GM12878 (cell line): Measurements from ENCODE around the gene SLC9A7. TPM values are rescaled to one million over a fixed set of nuclear protein-coding genes. Genes with fewer than 3 reads are reported as not detected.

Experiments
- ATAC-seq: fragments of 200-7000 bp; cut with Tn5 transposase; 3 replicates; pipeline ENCODE4 v1.9.1; 2020; ENCODE audit warnings: mild to moderate bottlenecking, moderate library complexity
- BruUV-seq: library from RNA; stranded (reverse); fragments of 400-500 nt; replicated peaks from 2 replicates; lab custom pipeline; 2021; lab: Mats Ljungman, UMichigan
- CTCF ChIA-PET: fragments of 300-600 bp; sonication (Branson Sonifier 250); formaldehyde crosslinking; extraction: SDS; loops from one replicate; lab custom pipeline; 2021; ENCODE audit warnings: inconsistent platforms; lab: Yijun Ruan, JAX
- POLR2A ChIA-PET: fragments of 350-600 bp; formaldehyde crosslinking; extraction: SDS; loops from one replicate; lab custom pipeline; 2021; ENCODE audit warnings: inconsistent platforms; lab: Charles Lee
- RAD21 ChIA-PET: fragments of 300-600 bp; sonication (Branson Sonifier 250); formaldehyde crosslinking; loops from one replicate; lab custom pipeline; 2023; ENCODE audit warnings: antibody characterized with exemption; ENCODE audit not compliant: unreplicated experiment; lab: Charles Lee
- SMC1A ChIA-PET: fragments of 300-600 bp; sonication (Branson Sonifier 250); formaldehyde crosslinking; loops from one replicate; lab custom pipeline; 2023; ENCODE audit not compliant: unreplicated experiment, uncharacterized antibody; lab: Charles Lee
- DNase-seq: peaks from one replicate; pipeline ENCODE4 v3.0.0-alpha.2; 2011; ENCODE audit warnings: low read depth, low spot score
- FAIRE-seq: peaks from 3 replicates; lab custom pipeline; 2011; peaks lifted over from hg19 to GRCh38; lab: Jason Lieb, UNC
- H2AFZ ChIP-seq: 2 replicates; pipeline ENCODE4 v1.6.0; 2011; ENCODE audit warnings: low read depth, low read length, control low read depth; ENCODE audit not compliant: control insufficient read depth
- H3K27ac ChIP-seq: 2 replicates; pipeline ENCODE4 v1.5.1; 2011; ENCODE audit warnings: control low read depth; ENCODE audit not compliant: control insufficient read depth, insufficient read depth
- H3K27me3 ChIP-seq, 2 experiments: replicated peaks in 1 of 2; 2 replicates each; pipeline versions ENCODE4 v1.6.0 to v1.6.1; 2011; ENCODE audit warnings: low read length in 1 of 2; ENCODE audit not compliant: control insufficient read depth in 2 of 2, insufficient read depth in 2 of 2
- H3K36me3 ChIP-seq, 2 experiments: 2 replicates each; pipeline ENCODE4 v1.5.1; 2011; ENCODE audit warnings: low read length in 1 of 2; ENCODE audit not compliant: control insufficient read depth in 2 of 2, insufficient read depth in 2 of 2
- H3K4me1 ChIP-seq: 2 replicates; pipeline ENCODE4 v1.6.1; 2011; ENCODE audit warnings: mild to moderate bottlenecking, low read length, moderate library complexity, mixed read lengths; ENCODE audit not compliant: control insufficient read depth, insufficient read depth
- H3K4me2 ChIP-seq: 2 replicates; pipeline ENCODE4 v1.6.0; 2011; ENCODE audit warnings: control low read depth; ENCODE audit not compliant: control insufficient read depth, insufficient read depth
- H3K4me3 ChIP-seq: fragments of 200-600 bp; sonication (generic); 2 replicates; pipeline ENCODE4 v1.5.1; 2016
- H3K79me2 ChIP-seq: 2 replicates; pipeline ENCODE4 v1.6.0; 2011; ENCODE audit warnings: low read length; ENCODE audit not compliant: control insufficient read depth, insufficient read depth
- H3K9ac ChIP-seq: 2 replicates; pipeline ENCODE4 v1.8.0; 2011; ENCODE audit warnings: low read length, control low read depth, mixed read lengths; ENCODE audit not compliant: control insufficient read depth, insufficient read depth
- H3K9me3 ChIP-seq: replicated peaks from 3 replicates; pipeline ENCODE4 v1.5.1; 2011; ENCODE audit warnings: mild to moderate bottlenecking, low read length; ENCODE audit not compliant: control insufficient read depth, insufficient read depth
- H4K20me1 ChIP-seq: 2 replicates; pipeline ENCODE4 v1.6.0; 2011; ENCODE audit not compliant: control insufficient read depth, insufficient read depth
- BHLHE40 ChIP-seq, 2 experiments: fragments of 450-650 bp in 1 of 2; IDR thresholded peaks; 2 replicates each; pipeline ENCODE4 v1.6.1; 2011 to 2017; ENCODE audit warnings: low read depth in 2 of 2, borderline replicate concordance in 1 of 2, improper control_type of control experiment in 1 of 2, low read length in 1 of 2, mild to moderate bottlenecking in 1 of 2
- CREM ChIP-seq: IDR thresholded peaks from 2 replicates; pipeline ENCODE4 v1.6.1; 2014; ENCODE audit warnings: antibody characterized with exemption, low read depth
- ELK1 ChIP-seq: IDR thresholded peaks from 2 replicates; pipeline ENCODE4 v1.6.1; 2012; ENCODE audit warnings: low read depth, low read length, improper control_type of control experiment
- MEF2A ChIP-seq: IDR thresholded peaks from 2 replicates; pipeline ENCODE4 v1.6.1; 2011; ENCODE audit warnings: low read depth, mild to moderate bottlenecking, low read length, moderate library complexity; ENCODE audit not compliant: insufficient read depth
- POLR2AphosphoS5 ChIP-seq: IDR thresholded peaks from 2 replicates; pipeline ENCODE4 v1.6.1; 2011; ENCODE audit warnings: mild to moderate bottlenecking, low read length, inconsistent platforms
- RAD51 ChIP-seq: fragments of 450-650 bp; IDR thresholded peaks from 2 replicates; pipeline ENCODE4 v1.6.1; 2016; ENCODE audit warnings: moderate library complexity, mild to moderate bottlenecking, inconsistent platforms
- RB1 ChIP-seq: fragments of 450-650 bp; formaldehyde crosslinking; IDR thresholded peaks from 2 replicates; pipeline ENCODE4 v1.6.1; 2017; ENCODE audit warnings: mild to moderate bottlenecking, borderline replicate concordance
- STAT1 ChIP-seq: fragments of 450-650 bp; conservative IDR thresholded peaks from 2 replicates; pipeline ENCODE4 v1.6.1; 2014; ENCODE audit warnings: antibody characterized with exemption, mild to moderate bottlenecking
- TARDBP ChIP-seq: IDR thresholded peaks from 2 replicates; pipeline ENCODE4 v1.6.1; 2016; ENCODE audit warnings: borderline replicate concordance
- TCF3 ChIP-seq: IDR thresholded peaks from 2 replicates; pipeline ENCODE4 v1.6.1; 2012; ENCODE audit warnings: low read depth, mild to moderate bottlenecking, low read length, borderline replicate concordance; ENCODE audit not compliant: insufficient read depth
- ZNF274 ChIP-seq: IDR thresholded peaks from one replicate; pipeline ENCODE4 v1.8.0; 2011; ENCODE audit not compliant: insufficient read length, insufficient read depth
- ZNF687 ChIP-seq: fragments of 450-650 bp; IDR thresholded peaks from 2 replicates; pipeline ENCODE4 v1.6.1; 2017; ENCODE audit warnings: mild to moderate bottlenecking, moderate library complexity
- WGBS: methylation state at CpG from one replicate; pipeline ENCODE4 v1.1.6; 2016; ENCODE audit warnings: low lambda C conversion rate; ENCODE audit not compliant: insufficient replicate concordance, insufficient coverage; ENCODE audit errors: missing lambda C conversion rate; 5-methylcytosine and 5-hydroxymethylcytosine counted together
- in situ Hi-C: fragments of 300-500 bp; cut with MboI; formaldehyde crosslinking; loops from 9 replicates; pipeline ENCODE4 v1.14.3; 2018; ENCODE audit warnings: mixed read lengths
- intact Hi-C: fragments of 100-400 bp; cut with micrococcal nuclease; formaldehyde crosslinking; loops from one replicate; pipeline ENCODE4 v1.14.2; 2022; ENCODE audit not compliant: unreplicated experiment
- polyA plus RNA-seq, 11 experiments: library from polyadenylated mRNA; depleted of rRNA in 4 of 11; unstranded in 6 of 11; stranded (reverse) in 5 of 11; fragments of >200 nt; fragmentation: Nextera tagmentation in 4 of 11; fragmentation: Illumina TruSeq in 1 of 11; extraction: Ambion mirVana in 4 of 11; extraction: Trizol in 1 of 11; gene quantifications; 1 replicate in 1 of 11; 2 replicates in 10 of 11; pipeline versions ENCODE4 v1.2.1 to v1.2.3, GENCODE V29; 2011 to 2016; ENCODE audit warnings: inconsistent platforms in 2 of 11, missing spikeins in 2 of 11, low read depth in 1 of 11
- total RNA-seq, 4 experiments: library from RNA; depleted of rRNA in 3 of 4; stranded (reverse); fragments of >200 nt in 3 of 4; fragmentation: Illumina TruSeq in 1 of 4; extraction: Trizol in 1 of 4; gene quantifications; 2 replicates each; pipeline versions ENCODE4 v1.2.1 to v1.2.3, GENCODE V29; 2013 to 2021

The SLC9A7 gene
- total and polyA plus RNA-seq, 10 of the 15 experiments (the other 5 are each of a cell fraction or from before 2014, with no cell fraction given): 5.0 to 62.8 (median 30.5) TPM

GRCh38 chrX:46561824-46562657 is 196.9 kb downstream of the SLC9A7 start (continued):
- no peak for TF ChIP-seq ZNF274
- no peak for TF ChIP-seq STAT1
- peak; percentile 71 for TF ChIP-seq MEF2A
- TF ChIP-seq POLR2AphosphoS5: no peak
- no peak for TF ChIP-seq ELK1
- no peak; the same call in 1 of the 2 replicates for TF ChIP-seq RAD51

GRCh38 chrX:46559062-46559461 is 199.9 kb downstream of the SLC9A7 start:
- Histone ChIP-seq H3K4me1 (peaks cover 20% of the 10 kb centered on the region), H3K36me3 (no peaks in the 10 kb centered on the region), H2AFZ (no peak overlapping the region), H3K4me3 (no peak overlapping the region), H3K27ac (no peak overlapping the region), H3K9me3 (no peaks in the 10 kb centered on the region), H4K20me1 (no peaks in the 10 kb centered on the region), H3K9ac (no peak overlapping the region), H3K4me2 (no peak overlapping the region), H3K27me3 (no peaks in the 10 kb centered on the region), H3K79me2 (no peaks in the 10 kb centered on the region)
- CTCF ChIA-PET: interaction anchor here (1.0 to 2.1 kb wide), 2 partner anchors 13 to 84 kb away, joined by 4 to 5 read pairs; no protein-coding TSS in a partner anchor
- in situ Hi-C loops: loop anchor here (10.0 kb wide), 1 partner anchor 236 kb away; no protein-coding TSS in a partner anchor
- 88% methylated on average over 3 of the region's 3 CpGs for WGBS
- RAD21 ChIA-PET: no interaction called here
- DNase-seq (no peak), ATAC-seq (no peak), FAIRE-seq (no peak)
- POLR2A ChIA-PET: interaction anchor here (0.6 kb wide), 1 partner anchor 12 kb away, joined by 3 read pairs; no protein-coding TSS in a partner anchor
- intact Hi-C loops: loop anchor here (5.0 to 10.0 kb wide), 2 partner anchors 128 to 406 kb away; no protein-coding TSS in a partner anchor
- BruUV-seq: no TSS peak
- SMC1A ChIA-PET: interaction anchor here (0.9 to 1.3 kb wide), 2 partner anchors 17 to 79 kb away, joined by 3 read pairs; no protein-coding TSS in a partner anchor
- no peak for TF ChIP-seq BHLHE40 (IDR thresholded peaks at IDR 0.05; ENCODE audit: borderline replicate concordance in 1 of 2, low read depth in 2 of 2, low read length in 1 of 2)
- TF ChIP-seq TCF3: no peak
- TF ChIP-seq ZNF687: no peak
- TF ChIP-seq CREM: no peak
- TF ChIP-seq TARDBP: no peak
- no peak for TF ChIP-seq ELK1
- TF ChIP-seq RB1: no peak
